Liver (tissue), 9 donors: ENCODE measurements around the gene ADARB1. TPM values are rescaled to one million over a fixed set of nuclear protein-coding genes. Genes with fewer than 3 reads are reported as not detected.

ENCODE experiments used
- DNase-seq: peaks from one replicate; pipeline ENCODE4 v3.0.0-alpha.2; 2017; ENCODE audit warnings: low spot score
- H3K27ac ChIP-seq, 2 donors: one replicate each; pipeline ENCODE4 v1.7.0; 2013; ENCODE audit warnings: inconsistent platforms in 2 of 2, low read length in 2 of 2, control low read depth in 1 of 2, low read depth in 1 of 2, mild to moderate bottlenecking in 1 of 2
- H3K27me3 ChIP-seq, 4 donors: one replicate each; pipeline versions ENCODE4 v1.6.1 to v1.7.0; 2013; ENCODE audit warnings: low read length in 3 of 4, inconsistent platforms in 1 of 4, mild to moderate bottlenecking in 1 of 4, moderate library complexity in 1 of 4; ENCODE audit not compliant: control insufficient read depth in 4 of 4, insufficient read depth in 4 of 4
- H3K36me3 ChIP-seq, 4 donors: one replicate each; pipeline versions ENCODE4 v1.6.1 to v1.7.0; 2013; ENCODE audit warnings: low read length in 3 of 4, mild to moderate bottlenecking in 3 of 4, low read depth in 1 of 4, moderate library complexity in 1 of 4; ENCODE audit not compliant: control insufficient read depth in 4 of 4, insufficient read depth in 3 of 4
- H3K4me1 ChIP-seq, 4 donors: one replicate each; pipeline versions ENCODE4 v1.6.1 to v1.7.0; 2013; ENCODE audit warnings: low read length in 3 of 4, mild to moderate bottlenecking in 3 of 4, moderate library complexity in 1 of 4; ENCODE audit not compliant: control insufficient read depth in 4 of 4, insufficient read depth in 4 of 4
- H3K4me3 ChIP-seq, 3 donors: one replicate each; pipeline versions ENCODE4 v1.6.1 to v1.7.0; 2013; ENCODE audit warnings: low read length in 3 of 3, control low read depth in 1 of 3, low read depth in 1 of 3, mild to moderate bottlenecking in 1 of 3
- H3K9ac ChIP-seq, 2 donors: one replicate each; pipeline ENCODE4 v1.7.0; 2013; ENCODE audit warnings: low read length in 2 of 2, mild to moderate bottlenecking in 2 of 2, moderate library complexity in 2 of 2, control low read depth in 1 of 2, low read depth in 1 of 2
- H3K9me3 ChIP-seq, 4 donors: one replicate each; pipeline versions ENCODE4 v1.6.1 to v1.7.0; 2013; ENCODE audit warnings: low read length in 3 of 4; ENCODE audit not compliant: control insufficient read depth in 4 of 4
- CTCF ChIP-seq: fragments of 150-350 bp; IDR thresholded peaks from 2 replicates; pipeline ENCODE4 v1.5.1; 2017; ENCODE audit warnings: improper control_type of control experiment, low read depth, low read length; ENCODE audit not compliant: missing input control
- EGR1 ChIP-seq, 2 donors: IDR thresholded peaks; 2 replicates each; pipeline ENCODE4 v1.6.1; 2016 to 2018; ENCODE audit warnings: antibody characterized with exemption in 2 of 2, low read depth in 2 of 2
- FOXA1 ChIP-seq: IDR thresholded peaks from 2 replicates; pipeline ENCODE4 v1.6.1; 2016; ENCODE audit warnings: antibody characterized with exemption
- FOXA2 ChIP-seq: IDR thresholded peaks from 2 replicates; pipeline ENCODE4 v1.6.1; 2016; ENCODE audit warnings: antibody characterized with exemption
- HNF4A ChIP-seq, 2 donors: conservative IDR thresholded peaks; 2 replicates each; pipeline ENCODE4 v1.6.1; 2016; ENCODE audit warnings: antibody characterized with exemption in 2 of 2, mild to moderate bottlenecking in 2 of 2
- HNF4G ChIP-seq: IDR thresholded peaks from 2 replicates; pipeline ENCODE4 v1.6.1; 2016; ENCODE audit warnings: antibody characterized with exemption
- JUND ChIP-seq, 2 donors: IDR thresholded peaks; 2 replicates each; pipeline ENCODE4 v1.6.1; 2016; ENCODE audit warnings: antibody characterized with exemption in 2 of 2
- MAX ChIP-seq: IDR thresholded peaks from 2 replicates; pipeline ENCODE4 v1.6.1; 2016; ENCODE audit warnings: antibody characterized with exemption
- NR2F2 ChIP-seq: IDR thresholded peaks from 2 replicates; pipeline ENCODE4 v1.6.1; 2016; ENCODE audit warnings: antibody characterized with exemption
- RAD21 ChIP-seq, 2 donors: IDR thresholded peaks; 2 replicates each; pipeline ENCODE4 v1.6.1; 2016; ENCODE audit warnings: antibody characterized with exemption in 2 of 2, mild to moderate bottlenecking in 2 of 2
- REST ChIP-seq: IDR thresholded peaks from 2 replicates; pipeline ENCODE4 v1.6.1; 2016; ENCODE audit warnings: antibody characterized with exemption, mild to moderate bottlenecking
- RXRA ChIP-seq, 2 donors: IDR thresholded peaks; 2 replicates each; pipeline ENCODE4 v1.6.1; 2017 to 2018; ENCODE audit warnings: antibody characterized with exemption in 2 of 2, mild to moderate bottlenecking in 1 of 2
- SP1 ChIP-seq: IDR thresholded peaks from 2 replicates; pipeline ENCODE4 v1.6.1; 2018; ENCODE audit warnings: antibody characterized with exemption, mild to moderate bottlenecking
- TAF1 ChIP-seq: conservative IDR thresholded peaks from 2 replicates; pipeline ENCODE4 v1.6.1; 2016; ENCODE audit warnings: antibody characterized with exemption, mild to moderate bottlenecking
- YY1 ChIP-seq: IDR thresholded peaks from 2 replicates; pipeline ENCODE4 v1.6.1; 2016; ENCODE audit warnings: antibody characterized with exemption, mild to moderate bottlenecking
- ZBTB33 ChIP-seq: IDR thresholded peaks from 2 replicates; pipeline ENCODE4 v1.6.1; 2016; ENCODE audit warnings: antibody characterized with exemption
- WGBS: extraction: QIAGEN DNeasy Blood & Tissue Kit; methylation state at CpG from one replicate; pipeline ENCODE4 v1.1.7; 2013; 5-methylcytosine and 5-hydroxymethylcytosine counted together
- polyA plus RNA-seq, 2 donors: library from polyadenylated mRNA; stranded (reverse) in 1 of 2; unstranded in 1 of 2; fragments of 200-250 nt in 1 of 2; fragments of >200 nt in 1 of 2; fragmentation: Nextera tagmentation in 1 of 2; extraction: Ambion mirVana in 1 of 2; gene quantifications; one replicate each; pipeline versions ENCODE4 v1.2.1 to v1.2.3, GENCODE V29; 2013 to 2015
- total RNA-seq, 2 donors: library from RNA; depleted of rRNA; stranded (reverse); fragments of >200 nt; gene quantifications; one replicate each; pipeline ENCODE4 v1.2.3, GENCODE V29; 2014
- donor health status: healthy.
- donor health status: healthy.
- donor health status: healthy.
- donor health status: healthy.
- donor health status: healthy.

ADARB1 gene
- total and polyA plus RNA-seq, 4 donors = 1.6 to 7.8 (median 2.9) TPM

- Histone ChIP-seq H3K27me3 (no peaks in the 10 kb centered on the region), H3K27ac (no peak overlapping the region), H3K9me3 (no peaks in the 10 kb centered on the region), H3K4me1 (no peaks in the 10 kb centered on the region), H3K9ac (no peak overlapping the region), H3K4me3 (no peak overlapping the region), H3K36me3 (no peaks in the 10 kb centered on the region)
- WGBS = 95% methylated on average over 8 of the region's 8 CpGs
- no peak for DNase-seq
- no peak for TF ChIP-seq MAX
- TF ChIP-seq REST = no peak
- no peak for TF ChIP-seq CTCF
- no peak for TF ChIP-seq EGR1 (IDR thresholded peaks at IDR 0.05; ENCODE audit: low read depth in 2 of 2)
- no peak for TF ChIP-seq FOXA1
- TF ChIP-seq RXRA (IDR thresholded peaks at IDR 0.05) = no peak
- no peak for TF ChIP-seq HNF4A (conservative IDR thresholded peaks at IDR 0.05)
- TF ChIP-seq HNF4G = no peak
- TF ChIP-seq NR2F2 = no peak
- no peak for TF ChIP-seq FOXA2
- TF ChIP-seq ZBTB33 = no peak
- TF ChIP-seq TAF1 = no peak
- TF ChIP-seq JUND (IDR thresholded peaks at IDR 0.05) = no peak
Measured at GRCh38 chr21:45136500-45136899, 62.1 kb downstream of the ADARB1 start.

GRCh38 chr21:45136927-45137611 lies 62.7 kb downstream of the ADARB1 start:
- no peaks in the 10 kb centered on the region for H3K4me1 ChIP-seq
- H3K27me3 ChIP-seq = no peaks in the 10 kb centered on the region
- H3K27ac ChIP-seq = no peak overlapping the region
- H3K9ac ChIP-seq = no peak overlapping the region
- peak; percentile 83 for DNase-seq
- no peaks in the 10 kb centered on the region for H3K9me3 ChIP-seq
- 41% methylated on average over 11 of the region's 11 CpGs for WGBS
- H3K36me3 ChIP-seq = no peaks in the 10 kb centered on the region
- H3K4me3 ChIP-seq = no peak overlapping the region
- no peak for TF ChIP-seq YY1
- TF ChIP-seq CTCF = peak; percentile 78
- no peak for TF ChIP-seq SP1
- peak; percentile 86 to 89 for TF ChIP-seq RAD21 (IDR thresholded peaks at IDR 0.05)
- no peak for TF ChIP-seq FOXA2
